Kidney (tissue), 14 donors: ENCODE measurements around the gene ARHGAP1. TPM values are rescaled to one million over a fixed set of nuclear protein-coding genes. Genes with fewer than 3 reads are reported as not detected.
A peak's percentile ranks its signal among the peaks of the same experiment; 100 is the strongest.
"Not testable (repeated sequence)": the region's sequence is repeated elsewhere in the genome, so short reads cannot be mapped to it uniquely, and the experiment has no call there.

Experiments
- DNase-seq, 5 donors: peaks; one replicate each; pipeline ENCODE4 v3.0.0-alpha.2; 2013 to 2020
- FAIRE-seq: peaks from 2 replicates; lab custom pipeline; 2012; peaks lifted over from hg19 to GRCh38; lab: Jason Lieb, UNC
- H3K27ac ChIP-seq, 2 donors: one replicate each; pipeline ENCODE4 v1.7.0; 2013; ENCODE audit warnings: low read depth in 2 of 2, low read length in 2 of 2, inconsistent platforms in 1 of 2
- H3K27me3 ChIP-seq: one replicate; pipeline ENCODE4 v1.7.1; 2013; ENCODE audit warnings: low read length, inconsistent platforms; ENCODE audit not compliant: control insufficient read depth, insufficient read depth
- H3K36me3 ChIP-seq, 3 donors: one replicate each; pipeline versions ENCODE4 v1.7.0 to v1.7.1; 2013; ENCODE audit warnings: low read length in 3 of 3, control low read depth in 1 of 3, inconsistent platforms in 1 of 3; ENCODE audit not compliant: insufficient read depth in 3 of 3, control insufficient read depth in 2 of 3
- H3K4me1 ChIP-seq, 3 donors: one replicate each; pipeline versions ENCODE4 v1.7.0 to v1.7.1; 2013; ENCODE audit warnings: low read length in 3 of 3, inconsistent platforms in 1 of 3, low read depth in 1 of 3; ENCODE audit not compliant: control insufficient read depth in 2 of 3, insufficient read depth in 2 of 3
- H3K4me3 ChIP-seq, 3 donors: one replicate each; pipeline versions ENCODE4 v1.7.0 to v1.8.1; 2013; ENCODE audit warnings: low read length in 3 of 3, control low read depth in 1 of 3, inconsistent platforms in 1 of 3
- H3K9ac ChIP-seq, 3 donors: one replicate each; pipeline versions ENCODE4 v1.7.0 to v1.7.1; 2013; ENCODE audit warnings: low read length in 3 of 3, control low read depth in 1 of 3, inconsistent platforms in 1 of 3
- H3K9me3 ChIP-seq, 3 donors: one replicate each; pipeline versions ENCODE4 v1.7.0 to v1.7.1; 2013; ENCODE audit warnings: low read length in 3 of 3, control low read depth in 1 of 3, inconsistent platforms in 1 of 3; ENCODE audit not compliant: control insufficient read depth in 2 of 3, insufficient read depth in 1 of 3
- CTCF ChIP-seq: IDR thresholded peaks from 3 replicates; pipeline ENCODE4 v1.5.1; 2012; ENCODE audit warnings: mild to moderate bottlenecking, moderate library complexity, borderline replicate concordance; ENCODE audit not compliant: insufficient read depth; ENCODE audit errors: extremely low read depth
- intact Hi-C: fragments of 100-400 bp; cut with DNase I; formaldehyde crosslinking; loops from one replicate; pipeline ENCODE4 v1.11.1; 2022
- polyA plus RNA-seq: library from polyadenylated mRNA; stranded (reverse); fragments of 350-450 nt; fragmentation: Illumina TruSeq; extraction: RNeasy Lipid Tissue Mini Kit (QIAGEN cat#74804); gene quantifications from one replicate; pipeline ENCODE4 v1.2.3, GENCODE V29; 2014; ENCODE audit warnings: low read depth, low replicate concordance; ENCODE audit not compliant: insufficient read depth
- total RNA-seq: library from RNA; stranded (reverse); fragmentation: NEBNext Ultra II Directional; extraction: Animal tissue kit (Norgen Biotek cat#: 25700); gene quantifications from one replicate; pipeline ENCODE4 v1.2.1, GENCODE V29; 2021
- donor health status: control.
- donor health status: control.
- donor health status: control.
- donor health status: control.
- donor health status: control.
- donor health status: DM: yes; HTN: yes; CAD: no.
- donor health status: Normal renal cell carcinoma (clear cell type).

The ARHGAP1 gene
- total and polyA plus RNA-seq, 2 donors from 2014 or later: 35.5 to 137 TPM

GRCh38 chr11:46712874-46713576, 12.6 kb upstream of the ARHGAP1 start:
- H3K36me3 ChIP-seq: no peaks in the 10 kb centered on the region
- DNase-seq (no peak), FAIRE-seq (no peak)
- H3K4me1 ChIP-seq: peaks cover 0 to 2% (median 0%) of the 10 kb centered on the region in 3 donors
- H3K4me3 ChIP-seq: no peak overlapping the region
- no peak overlapping the region for H3K9ac ChIP-seq
- H3K9me3 ChIP-seq: no peaks in the 10 kb centered on the region
- H3K27me3 ChIP-seq: no peaks in the 10 kb centered on the region
- no peak overlapping the region for H3K27ac ChIP-seq
- TF ChIP-seq CTCF: no peak
- intact Hi-C loops: no loop called here

GRCh38 chr11:46711303-46711702, 10.9 kb upstream of the ARHGAP1 start:
- Histone ChIP-seq H3K4me1 (peaks cover 0 to 2% (median 0%) of the 10 kb centered on the region in 3 donors), H3K4me3 (no peak overlapping the region), H3K9ac (no peak overlapping the region), H3K27ac (peak overlapping the region; percentile 82 to 94), H3K36me3 (peaks cover 0 to 7% (median 0%) of the 10 kb centered on the region in 3 donors), H3K27me3 (no peaks in the 10 kb centered on the region), H3K9me3 (no peaks in the 10 kb centered on the region)
- TF ChIP-seq CTCF: no peak
- intact Hi-C loops: no loop called here
- no peak for DNase-seq
- FAIRE-seq: no peak

GRCh38 chr11:46710821-46711269, 10.4 kb upstream of the ARHGAP1 start:
- no peak for DNase-seq
- TF ChIP-seq CTCF: no peak
- Histone ChIP-seq H3K9me3 (no peaks in the 10 kb centered on the region), H3K27me3 (no peaks in the 10 kb centered on the region), H3K9ac (no peak overlapping the region), H3K36me3 (peaks cover 0 to 9% (median 2%) of the 10 kb centered on the region in 3 donors), H3K4me3 (no peak overlapping the region), H3K27ac (peak overlapping the region; percentile 82 to 94), H3K4me1 (peaks cover 0 to 2% (median 0%) of the 10 kb centered on the region in 3 donors)
- FAIRE-seq: no peak
- intact Hi-C loops: no loop called here

- H3K27ac ChIP-seq, H3K9me3 ChIP-seq, H3K4me1 ChIP-seq, H3K9ac ChIP-seq, H3K27me3 ChIP-seq, DNase-seq, H3K4me3 ChIP-seq, intact Hi-C loops, FAIRE-seq: not testable (repeated sequence)
- peaks cover 0 to 19% (median 8%) of the 10 kb centered on the region in 3 donors for H3K36me3 ChIP-seq
Measured at GRCh38 chr11:46709351-46709750, 8.9 kb upstream of the ARHGAP1 start.
